ENCODE measurements around the gene KMT2C. TPM values are rescaled to one million over a fixed set of nuclear protein-coding genes. Genes with fewer than 3 reads are reported as not detected.

Gene KMT2C
- total and polyA plus RNA-seq, 10 of the 15 experiments (the other 5 are each of a cell fraction or from before 2014, with no cell fraction given): 3.3 to 45.2 (median 19.2) TPM

- TF ChIP-seq CBFB (IDR thresholded peaks at IDR 0.05; ENCODE audit: low read depth): peak; percentile 78
- TF ChIP-seq ZNF622 (IDR thresholded peaks at IDR 0.05): no peak
- no peak for TF ChIP-seq PRDM15 (CRISPR knock-in tag; IDR thresholded peaks at IDR 0.05)
- peak; percentile 85; the same call in 1 of the 2 replicates for TF ChIP-seq RCOR1 (conservative IDR thresholded peaks at IDR 0.05; ENCODE audit: low read depth, low read length)
- TF ChIP-seq KAT2A (conservative IDR thresholded peaks at IDR 0.05; ENCODE audit: control insufficient read depth, low read depth, low read length): no peak
- TF ChIP-seq ZSCAN29 (IDR thresholded peaks at IDR 0.05): no peak
- peak in 1 of 2 experiments; percentile 18; a peak in 1 of 4 replicates for TF ChIP-seq CEBPB (IDR thresholded peaks at IDR 0.05; ENCODE audit: borderline replicate concordance in 1 of 2, low read depth in 2 of 2, low read length in 2 of 2)
- TF ChIP-seq MAX (IDR thresholded peaks at IDR 0.05; ENCODE audit: low read depth, low read length): no peak; the same call in 1 of the 2 replicates
- TF ChIP-seq PAX8 (IDR thresholded peaks at IDR 0.05): no peak
- TF ChIP-seq SMAD1 (IDR thresholded peaks at IDR 0.05; ENCODE audit: low read depth, partially characterized antibody): peak; percentile 57
- no peak for TF ChIP-seq SMAD5 (IDR thresholded peaks at IDR 0.05; ENCODE audit: low read depth)
- no peak for TF ChIP-seq NR2C2 (IDR thresholded peaks at IDR 0.05; ENCODE audit: borderline replicate concordance, control insufficient read depth, insufficient read length, low read depth)
- TF ChIP-seq ATF3 (IDR thresholded peaks at IDR 0.05; ENCODE audit: borderline replicate concordance, extremely low read depth, low read depth, low read length): no peak
- TF ChIP-seq DPF2 (IDR thresholded peaks at IDR 0.05): peak; percentile 97
- TF ChIP-seq ZNF24 (IDR thresholded peaks at IDR 0.05): 0 out of 2 replicates have a peak, but pooled peaks have one; percentile 28
- 0 out of 2 replicates have a peak, but pooled peaks have one; percentile 53 for TF ChIP-seq PML (IDR thresholded peaks at IDR 0.05; ENCODE audit: low read length)
- TF ChIP-seq CUX1 (IDR thresholded peaks at IDR 0.05; ENCODE audit: insufficient replicate concordance, low read depth, low read length): peak; percentile 48
- TF ChIP-seq SPI1 (IDR thresholded peaks at IDR 0.05; ENCODE audit: borderline replicate concordance, insufficient read depth, low read depth, low read length): peak; percentile 98
- TF ChIP-seq HCFC1 (IDR thresholded peaks at IDR 0.05; ENCODE audit: low read length): no peak
- TF ChIP-seq RUNX3 (IDR thresholded peaks at IDR 0.05; ENCODE audit: low read length): peak; percentile 95
- TF ChIP-seq FOXM1 (IDR thresholded peaks at IDR 0.05; ENCODE audit: low read depth, low read length): peak; percentile 82; the same call in 1 of the 2 replicates
Observed at GRCh38 chr7:152158801-152159587, 276.8 kb downstream of the KMT2C start (continued).

All from GM12878 (cell line).